ENCODE results near the gene HYLS1. TPM values are rescaled to one million over a fixed set of nuclear protein-coding genes. Genes with fewer than 3 reads are reported as not detected.

Gene HYLS1
- total RNA-seq, 1 experiment from 2014 or later, result 8.1 TPM

- TF ChIP-seq, protein P1, sequence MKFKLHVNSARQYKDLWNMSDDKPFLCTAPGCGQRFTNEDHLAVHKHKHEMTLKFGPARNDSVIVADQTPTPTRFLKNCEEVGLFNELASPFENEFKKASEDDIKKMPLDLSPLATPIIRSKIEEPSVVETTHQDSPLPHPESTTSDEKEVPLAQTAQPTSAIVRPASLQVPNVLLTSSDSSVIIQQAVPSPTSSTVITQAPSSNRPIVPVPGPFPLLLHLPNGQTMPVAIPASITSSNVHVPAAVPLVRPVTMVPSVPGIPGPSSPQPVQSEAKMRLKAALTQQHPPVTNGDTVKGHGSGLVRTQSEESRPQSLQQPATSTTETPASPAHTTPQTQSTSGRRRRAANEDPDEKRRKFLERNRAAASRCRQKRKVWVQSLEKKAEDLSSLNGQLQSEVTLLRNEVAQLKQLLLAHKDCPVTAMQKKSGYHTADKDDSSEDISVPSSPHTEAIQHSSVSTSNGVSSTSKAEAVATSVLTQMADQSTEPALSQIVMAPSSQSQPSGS (CRISPR knock-in tag; IDR thresholded peaks at IDR 0.05; ENCODE audit: borderline replicate concordance, low read depth), result no peak
- TF ChIP-seq PRRX2 (CRISPR knock-in tag; IDR thresholded peaks at IDR 0.05) (no peak), ELF4 (CRISPR knock-in tag; IDR thresholded peaks at IDR 0.05; ENCODE audit: low read depth) (no peak), MYBL2 (CRISPR knock-in tag; IDR thresholded peaks at IDR 0.05) (no peak)
- TF ChIP-seq, protein P2, sequence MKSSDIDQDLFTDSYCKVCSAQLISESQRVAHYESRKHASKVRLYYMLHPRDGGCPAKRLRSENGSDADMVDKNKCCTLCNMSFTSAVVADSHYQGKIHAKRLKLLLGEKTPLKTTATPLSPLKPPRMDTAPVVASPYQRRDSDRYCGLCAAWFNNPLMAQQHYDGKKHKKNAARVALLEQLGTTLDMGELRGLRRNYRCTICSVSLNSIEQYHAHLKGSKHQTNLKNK (CRISPR knock-in tag; IDR thresholded peaks at IDR 0.05), result no peak
- TF ChIP-seq, protein P3, sequence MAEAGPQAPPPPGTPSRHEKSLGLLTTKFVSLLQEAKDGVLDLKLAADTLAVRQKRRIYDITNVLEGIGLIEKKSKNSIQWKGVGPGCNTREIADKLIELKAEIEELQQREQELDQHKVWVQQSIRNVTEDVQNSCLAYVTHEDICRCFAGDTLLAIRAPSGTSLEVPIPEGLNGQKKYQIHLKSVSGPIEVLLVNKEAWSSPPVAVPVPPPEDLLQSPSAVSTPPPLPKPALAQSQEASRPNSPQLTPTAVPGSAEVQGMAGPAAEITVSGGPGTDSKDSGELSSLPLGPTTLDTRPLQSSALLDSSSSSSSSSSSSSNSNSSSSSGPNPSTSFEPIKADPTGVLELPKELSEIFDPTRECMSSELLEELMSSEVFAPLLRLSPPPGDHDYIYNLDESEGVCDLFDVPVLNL (CRISPR knock-in tag; IDR thresholded peaks at IDR 0.05; ENCODE audit: borderline replicate concordance, low read depth), result no peak
Observed at GRCh38 chr11:125921042-125921441, 33.6 kb downstream of the HYLS1 start (continued).

GRCh38 chr11:125922156-125922555, 34.7 kb downstream of the HYLS1 start:
- no peaks in the 10 kb centered on the region for H3K9me3 Mint-ChIP-seq
- ATAC-seq (no peak), DNase-seq (ENCODE audit: low spot score) (no peak)
- ChIA-PET POLR2A (no interaction called here), CTCF (interaction anchor here (1.1 to 1.9 kb wide), 3 partner anchors 10 to 20 kb away, joined by 4 to 12 read pairs (median 8); no protein-coding TSS in a partner anchor)
- H3K27me3 Mint-ChIP-seq (ENCODE audit: low read depth), result no peaks in the 10 kb centered on the region
- no peak overlapping the region for H3K27ac Mint-ChIP-seq
- no peak overlapping the region for H3K4me3 Mint-ChIP-seq
- no peaks in the 10 kb centered on the region for H3K36me3 Mint-ChIP-seq
- TF ChIP-seq ZSCAN18 (CRISPR knock-in tag; IDR thresholded peaks at IDR 0.05), result no peak
- H3K4me1 Mint-ChIP-seq, result peaks cover 8% of the 10 kb centered on the region; the same call in 1 of the 2 replicates

- ChIA-PET POLR2A (no interaction called here), CTCF (interaction anchor here (0.6 to 2.0 kb wide), 7 partner anchors 9 to 271 kb away, joined by 3 to 12 read pairs (median 4); no protein-coding TSS in a partner anchor)
- DNase-seq (ENCODE audit: low spot score) (peak; percentile 71), ATAC-seq (peak; percentile 85)
- Mint-ChIP-seq H3K27ac (no peak overlapping the region), H3K27me3 (ENCODE audit: low read depth) (no peaks in the 10 kb centered on the region), H3K4me3 (no peak overlapping the region), H3K4me1 (peaks cover 8% of the 10 kb centered on the region; the same call in 1 of the 2 replicates), H3K36me3 (no peaks in the 10 kb centered on the region), H3K9me3 (no peaks in the 10 kb centered on the region)
- no peak for TF ChIP-seq KAT7 (CRISPR knock-in tag; IDR thresholded peaks at IDR 0.05; ENCODE audit: borderline replicate concordance)
- TF ChIP-seq NFATC4 (CRISPR knock-in tag; IDR thresholded peaks at IDR 0.05), result no peak
- TF ChIP-seq, protein P4, sequence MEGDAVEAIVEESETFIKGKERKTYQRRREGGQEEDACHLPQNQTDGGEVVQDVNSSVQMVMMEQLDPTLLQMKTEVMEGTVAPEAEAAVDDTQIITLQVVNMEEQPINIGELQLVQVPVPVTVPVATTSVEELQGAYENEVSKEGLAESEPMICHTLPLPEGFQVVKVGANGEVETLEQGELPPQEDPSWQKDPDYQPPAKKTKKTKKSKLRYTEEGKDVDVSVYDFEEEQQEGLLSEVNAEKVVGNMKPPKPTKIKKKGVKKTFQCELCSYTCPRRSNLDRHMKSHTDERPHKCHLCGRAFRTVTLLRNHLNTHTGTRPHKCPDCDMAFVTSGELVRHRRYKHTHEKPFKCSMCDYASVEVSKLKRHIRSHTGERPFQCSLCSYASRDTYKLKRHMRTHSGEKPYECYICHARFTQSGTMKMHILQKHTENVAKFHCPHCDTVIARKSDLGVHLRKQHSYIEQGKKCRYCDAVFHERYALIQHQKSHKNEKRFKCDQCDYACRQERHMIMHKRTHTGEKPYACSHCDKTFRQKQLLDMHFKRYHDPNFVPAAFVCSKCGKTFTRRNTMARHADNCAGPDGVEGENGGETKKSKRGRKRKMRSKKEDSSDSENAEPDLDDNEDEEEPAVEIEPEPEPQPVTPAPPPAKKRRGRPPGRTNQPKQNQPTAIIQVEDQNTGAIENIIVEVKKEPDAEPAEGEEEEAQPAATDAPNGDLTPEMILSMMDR (IDR thresholded peaks at IDR 0.05), result peak; percentile 44; the same call in 1 of the 2 replicates
- no peak for TF ChIP-seq TEAD1 (CRISPR knock-in tag; IDR thresholded peaks at IDR 0.05)
- TF ChIP-seq, protein P3 (CRISPR knock-in tag; IDR thresholded peaks at IDR 0.05; ENCODE audit: borderline replicate concordance, low read depth), result no peak
- no peak for TF ChIP-seq PRRX2 (CRISPR knock-in tag; IDR thresholded peaks at IDR 0.05)
- TF ChIP-seq CREM (CRISPR knock-in tag; IDR thresholded peaks at IDR 0.05), result no peak
Observed at GRCh38 chr11:125923012-125923579, 35.6 kb downstream of the HYLS1 start.
